Measurements from ENCODE around the gene SLC35B2.

- no peak for TF ChIP-seq CTCF (IDR thresholded peaks at IDR 0.05)
- TF ChIP-seq POLR2A (IDR thresholded peaks at IDR 0.05) = no peak
These were observed 22.1 kb downstream of the SLC35B2 start for GRCh38 chr6:44235269-44235668.

Measured in ovary (tissue), 3 donors.